Activated B cell treated with CpG ODN at 0.5 μM for 24 hours (primary cell): ENCODE results near the gene SYNJ2. TPM values are rescaled to one million over a fixed set of nuclear protein-coding genes. Genes with fewer than 3 reads are reported as not detected.

ENCODE experiments used
- ATAC-seq: fragments of 200-7000 bp; cut with Tn5 transposase; one replicate; pipeline ENCODE4 v1.10.0; 2021; ENCODE audit warnings: low read depth, mild to moderate bottlenecking, moderate library complexity
- CTCF ChIA-PET: fragments of 350-600 bp; sonication (Branson Sonifier 250); formaldehyde crosslinking; loops from one replicate; lab custom pipeline; 2021; ENCODE audit warnings: antibody characterized with exemption; lab: Charles Lee
- POLR2A ChIA-PET: fragments of 350-600 bp; sonication (Branson Sonifier 250); formaldehyde crosslinking; loops from one replicate; lab custom pipeline; 2021; ENCODE audit warnings: antibody characterized with exemption; lab: Charles Lee
- DNase-seq: peaks from one replicate; pipeline ENCODE4 v3.0.0; 2022
- H3K27ac Mint-ChIP-seq: one replicate; pipeline ENCODE4 v1.8.0; 2020; ENCODE audit warnings: mixed read lengths
- H3K27me3 Mint-ChIP-seq: one replicate; pipeline ENCODE4 v1.8.0; 2021; ENCODE audit warnings: mixed read lengths
- H3K36me3 Mint-ChIP-seq: one replicate; pipeline ENCODE4 v1.8.0; 2021; ENCODE audit warnings: low read depth, mixed read lengths
- H3K4me1 Mint-ChIP-seq: one replicate; pipeline ENCODE4 v1.8.0; 2021; ENCODE audit warnings: mixed read lengths
- H3K4me3 Mint-ChIP-seq: one replicate; pipeline ENCODE4 v1.8.0; 2020; ENCODE audit warnings: mild to moderate bottlenecking, mixed read lengths
- H3K9me3 Mint-ChIP-seq: one replicate; pipeline ENCODE4 v1.8.0; 2020; ENCODE audit warnings: mixed read lengths
- CTCF ChIP-seq: fragments of 200-600 bp; IDR thresholded peaks from one replicate; pipeline ENCODE4 v1.8.0; 2022; ENCODE audit warnings: antibody characterized with exemption, mild to moderate bottlenecking
- intact Hi-C: fragments of 100-400 bp; cut with micrococcal nuclease; formaldehyde crosslinking; loops from one replicate; pipeline ENCODE4 v1.15.1; 2024
- total RNA-seq: library from RNA; stranded (reverse); gene quantifications from 2 replicates; pipeline ENCODE4 v1.2.3, GENCODE V29; 2022

Gene SYNJ2
- total RNA-seq, 1 donor from 2014 or later: 25.0 TPM

GRCh38 chr6:158109748-158110147 is 128.1 kb downstream of the SYNJ2 start:
- Mint-ChIP-seq H3K27ac (no peak overlapping the region), H3K4me1 (no peaks in the 10 kb centered on the region), H3K27me3 (no peaks in the 10 kb centered on the region), H3K36me3 (peaks cover 28% of the 10 kb centered on the region), H3K4me3 (no peak overlapping the region), H3K9me3 (no peaks in the 10 kb centered on the region)
- ATAC-seq: no peak
- no peak for TF ChIP-seq CTCF
- intact Hi-C loops: no loop called here
- POLR2A ChIA-PET: no interaction called here
- no peak for DNase-seq
- CTCF ChIA-PET: no interaction called here

- DNase-seq: no peak
- intact Hi-C loops: no loop called here
- Mint-ChIP-seq H3K27me3 (no peaks in the 10 kb centered on the region), H3K27ac (no peak overlapping the region), H3K36me3 (peaks cover 29% of the 10 kb centered on the region), H3K4me1 (no peaks in the 10 kb centered on the region), H3K4me3 (no peak overlapping the region), H3K9me3 (no peaks in the 10 kb centered on the region)
- CTCF ChIA-PET: no interaction called here
- ATAC-seq: no peak
- POLR2A ChIA-PET: no interaction called here
- no peak for TF ChIP-seq CTCF
Measured at GRCh38 chr6:158110986-158111385, 129.3 kb downstream of the SYNJ2 start.

GRCh38 chr6:158111987-158112386 is 130.3 kb downstream of the SYNJ2 start:
- H3K27me3 Mint-ChIP-seq: no peaks in the 10 kb centered on the region
- peaks cover 34% of the 10 kb centered on the region for H3K36me3 Mint-ChIP-seq
- H3K27ac Mint-ChIP-seq: no peak overlapping the region
- POLR2A ChIA-PET: no interaction called here
- no peak overlapping the region for H3K4me3 Mint-ChIP-seq
- no peak for TF ChIP-seq CTCF
- ATAC-seq: no peak
- CTCF ChIA-PET: no interaction called here
- intact Hi-C loops: no loop called here
- H3K4me1 Mint-ChIP-seq: no peaks in the 10 kb centered on the region
- DNase-seq: no peak
- no peaks in the 10 kb centered on the region for H3K9me3 Mint-ChIP-seq

GRCh38 chr6:158113802-158114201 is 132.1 kb downstream of the SYNJ2 start:
- intact Hi-C loops: no loop called here
- Mint-ChIP-seq H3K27me3 (no peaks in the 10 kb centered on the region), H3K4me3 (no peak overlapping the region), H3K27ac (no peak overlapping the region), H3K36me3 (peaks cover 42% of the 10 kb centered on the region), H3K4me1 (no peaks in the 10 kb centered on the region), H3K9me3 (no peaks in the 10 kb centered on the region)
- DNase-seq (no peak), ATAC-seq (no peak)
- ChIA-PET CTCF (no interaction called here), POLR2A (no interaction called here)
- no peak for TF ChIP-seq CTCF

- no peaks in the 10 kb centered on the region for H3K27me3 Mint-ChIP-seq
- ChIA-PET POLR2A (no interaction called here), CTCF (no interaction called here)
- no peak overlapping the region for H3K4me3 Mint-ChIP-seq
- intact Hi-C loops: no loop called here
- TF ChIP-seq CTCF: no peak
- H3K36me3 Mint-ChIP-seq: peaks cover 34% of the 10 kb centered on the region
- no peaks in the 10 kb centered on the region for H3K9me3 Mint-ChIP-seq
- no peaks in the 10 kb centered on the region for H3K4me1 Mint-ChIP-seq
- no peak for DNase-seq
- ATAC-seq: no peak
- H3K27ac Mint-ChIP-seq: no peak overlapping the region
Measured at GRCh38 chr6:158115102-158115501, 133.4 kb downstream of the SYNJ2 start.
